LNCAP (cell line): ENCODE data around the gene NOL8.
A peak's percentile ranks its signal among the peaks of the same experiment; 100 is the strongest.

Experiments
- TF ChIP-seq, protein P1 (sequence below): fragments of 450-650 bp; IDR thresholded peaks from 2 replicates; pipeline ENCODE4 v1.5.1; 2017; ENCODE audit warnings: mild to moderate bottlenecking

The NOL8 gene

DNA sequence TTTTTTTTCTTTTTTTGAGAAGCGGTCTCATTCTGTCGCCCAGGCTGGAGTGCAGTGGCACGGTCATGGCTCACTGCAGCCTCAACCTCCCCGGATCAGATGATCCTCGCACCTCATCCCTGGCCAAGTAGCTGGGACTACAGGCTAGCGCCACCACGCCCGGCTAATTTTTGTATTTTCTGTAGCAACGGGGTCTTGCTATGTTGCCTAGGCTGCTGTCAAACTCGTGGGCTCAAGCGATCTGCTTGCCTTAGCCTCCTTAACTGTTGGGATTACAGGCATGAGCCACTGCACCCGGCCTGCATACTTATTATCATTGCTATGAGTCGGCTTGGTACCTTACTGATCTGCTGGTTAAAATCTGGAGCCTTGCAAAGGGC lies 30.9 kb downstream of the NOL8 start:
- TF ChIP-seq, protein P1, sequence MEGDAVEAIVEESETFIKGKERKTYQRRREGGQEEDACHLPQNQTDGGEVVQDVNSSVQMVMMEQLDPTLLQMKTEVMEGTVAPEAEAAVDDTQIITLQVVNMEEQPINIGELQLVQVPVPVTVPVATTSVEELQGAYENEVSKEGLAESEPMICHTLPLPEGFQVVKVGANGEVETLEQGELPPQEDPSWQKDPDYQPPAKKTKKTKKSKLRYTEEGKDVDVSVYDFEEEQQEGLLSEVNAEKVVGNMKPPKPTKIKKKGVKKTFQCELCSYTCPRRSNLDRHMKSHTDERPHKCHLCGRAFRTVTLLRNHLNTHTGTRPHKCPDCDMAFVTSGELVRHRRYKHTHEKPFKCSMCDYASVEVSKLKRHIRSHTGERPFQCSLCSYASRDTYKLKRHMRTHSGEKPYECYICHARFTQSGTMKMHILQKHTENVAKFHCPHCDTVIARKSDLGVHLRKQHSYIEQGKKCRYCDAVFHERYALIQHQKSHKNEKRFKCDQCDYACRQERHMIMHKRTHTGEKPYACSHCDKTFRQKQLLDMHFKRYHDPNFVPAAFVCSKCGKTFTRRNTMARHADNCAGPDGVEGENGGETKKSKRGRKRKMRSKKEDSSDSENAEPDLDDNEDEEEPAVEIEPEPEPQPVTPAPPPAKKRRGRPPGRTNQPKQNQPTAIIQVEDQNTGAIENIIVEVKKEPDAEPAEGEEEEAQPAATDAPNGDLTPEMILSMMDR = no peak

DNA sequence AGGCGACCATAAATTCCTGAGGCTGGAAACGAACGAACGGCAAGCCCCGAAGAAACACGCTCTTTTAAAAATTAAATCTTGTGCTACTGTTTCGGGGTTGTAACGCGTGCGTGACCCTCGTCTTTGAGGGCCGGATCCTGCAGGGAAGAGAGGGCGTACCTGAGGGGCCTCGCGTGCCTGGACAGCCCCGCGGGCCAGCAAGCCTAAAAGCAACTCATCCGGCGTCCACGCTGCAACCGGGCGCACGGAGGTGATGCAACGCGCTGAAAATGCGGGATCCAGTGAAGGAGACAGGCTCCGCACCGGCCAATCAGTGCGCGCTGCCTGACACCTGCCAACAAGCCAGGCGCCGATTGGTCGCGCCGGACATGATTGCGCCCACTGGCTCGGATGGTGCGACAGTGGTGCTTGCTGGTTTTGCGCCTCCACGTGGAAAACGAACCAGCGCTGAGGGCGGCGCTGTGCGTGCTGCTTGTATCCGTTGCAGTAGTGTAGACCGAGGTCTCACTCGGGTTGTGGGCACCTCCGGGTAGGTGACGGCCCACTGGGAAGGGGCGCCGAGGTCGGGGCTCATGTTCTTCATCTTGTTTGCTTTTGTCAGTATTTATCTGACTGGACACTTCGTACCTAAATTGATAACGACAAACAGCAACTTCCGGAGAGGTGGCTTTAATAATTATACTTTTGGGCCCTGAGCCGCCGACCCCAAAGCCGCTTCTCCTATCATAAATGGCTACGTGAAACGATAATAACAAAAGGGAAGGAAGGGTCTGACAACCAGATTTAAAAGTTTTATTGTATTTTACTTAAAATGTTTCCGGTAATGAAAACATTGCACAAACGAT lies 31.5 kb downstream of the NOL8 start, which contains the start of gene IARS1:
Gene IARS1 (minus strand): TSS at position 246 of the 845 bp plus-strand sequence. CDS start 4,278 bp downstream, outside the sequence.
- TF ChIP-seq, protein P1 = peak; percentile 48; the same call in 1 of the 2 replicates

DNA sequence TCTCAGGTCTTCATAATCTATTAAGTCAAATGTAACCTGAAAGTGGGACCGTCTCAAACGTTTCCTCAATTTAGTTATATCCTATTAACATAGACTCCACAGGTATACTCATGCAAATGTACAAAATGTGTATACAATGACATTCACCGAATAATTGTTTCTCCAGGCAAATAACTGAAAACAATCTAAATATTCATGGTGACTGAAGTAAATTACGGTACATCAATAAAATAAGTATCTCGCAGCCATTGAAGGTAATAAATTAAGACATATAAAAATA lies 32.1 kb downstream of the NOL8 start:
- TF ChIP-seq, protein P1 = no peak

DNA sequence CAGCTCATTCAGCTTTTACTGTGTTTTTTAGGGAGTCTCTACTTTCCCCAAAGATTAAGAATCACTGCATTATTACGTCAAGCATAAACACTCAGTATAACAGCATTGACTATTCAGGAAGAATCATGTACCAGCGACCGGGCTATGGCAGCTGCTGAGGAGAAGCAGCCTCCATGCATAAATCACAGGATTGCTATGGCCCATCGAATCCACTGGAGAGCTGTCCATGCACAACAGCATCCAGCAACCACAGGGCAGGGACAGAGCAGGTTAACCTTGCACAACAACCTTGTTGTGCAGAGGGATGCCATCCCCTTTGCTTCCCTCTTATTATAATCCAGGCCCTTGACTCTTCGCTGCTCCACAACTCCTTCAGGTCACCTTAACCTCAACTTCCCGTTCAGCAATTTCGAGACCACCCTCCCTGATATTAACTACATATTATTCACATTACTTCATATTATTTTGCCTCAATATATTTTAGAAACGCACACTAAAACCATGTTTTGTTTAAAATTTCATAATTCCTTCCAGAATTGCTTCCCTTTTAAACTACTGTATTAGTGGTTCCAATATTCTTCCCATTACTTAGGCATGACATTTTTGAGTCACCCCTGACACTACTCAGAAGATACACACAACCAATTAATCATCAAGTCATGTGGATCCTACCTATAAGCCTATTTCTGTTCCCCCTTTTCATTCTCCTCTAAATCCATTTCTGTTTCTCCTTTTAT lies 32.6 kb downstream of the NOL8 start:
- TF ChIP-seq, protein P1 = no peak

DNA sequence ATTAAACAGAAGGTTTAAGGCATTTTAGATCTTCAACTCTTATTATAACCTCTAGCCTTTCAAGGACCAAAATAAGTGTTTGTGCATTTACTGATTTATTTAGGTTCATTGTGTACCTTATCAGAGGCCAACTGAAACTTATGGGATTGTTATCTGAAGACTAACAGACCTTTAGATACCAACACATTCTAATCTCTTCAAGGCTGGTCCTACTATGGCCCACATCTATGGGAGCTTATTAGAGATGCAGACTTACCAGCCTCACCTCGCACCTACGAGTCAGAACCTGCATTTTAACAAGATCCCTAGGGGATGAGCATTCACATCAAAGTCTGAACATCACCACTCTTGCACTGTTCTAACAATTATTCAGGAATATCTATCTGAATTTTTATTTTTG lies 33.6 kb downstream of the NOL8 start:
- TF ChIP-seq, protein P1 = no peak

DNA sequence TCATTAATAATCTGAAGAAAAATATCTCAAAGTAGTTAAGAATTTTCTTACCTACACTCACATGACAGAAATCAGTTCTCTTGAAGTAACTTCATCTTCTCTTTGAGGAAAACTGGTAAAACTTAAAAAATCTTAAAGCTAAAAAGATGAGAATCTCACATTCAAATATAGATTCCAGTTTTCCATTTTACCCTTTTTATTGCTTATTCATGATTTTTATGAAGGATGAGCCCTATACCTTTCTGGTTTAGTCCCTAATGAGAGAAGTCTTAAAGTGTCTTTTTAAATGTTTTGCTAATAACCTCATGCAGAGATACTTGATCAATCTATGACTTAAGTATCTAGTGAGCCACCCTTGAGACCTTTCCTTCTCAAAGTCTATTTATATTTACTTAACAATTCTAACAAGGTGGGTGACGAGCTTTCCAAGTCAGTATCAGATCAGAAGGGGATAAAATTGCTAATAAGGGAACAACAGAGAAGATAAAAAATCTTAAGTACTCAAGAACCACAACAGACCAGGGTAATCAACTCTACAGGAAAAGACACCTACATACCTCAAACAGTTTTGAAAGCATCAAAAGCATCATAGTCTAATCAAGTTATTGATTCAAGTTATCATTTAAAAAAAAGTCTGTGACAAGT lies 34.2 kb downstream of the NOL8 start:
- TF ChIP-seq, protein P1 = no peak

DNA sequence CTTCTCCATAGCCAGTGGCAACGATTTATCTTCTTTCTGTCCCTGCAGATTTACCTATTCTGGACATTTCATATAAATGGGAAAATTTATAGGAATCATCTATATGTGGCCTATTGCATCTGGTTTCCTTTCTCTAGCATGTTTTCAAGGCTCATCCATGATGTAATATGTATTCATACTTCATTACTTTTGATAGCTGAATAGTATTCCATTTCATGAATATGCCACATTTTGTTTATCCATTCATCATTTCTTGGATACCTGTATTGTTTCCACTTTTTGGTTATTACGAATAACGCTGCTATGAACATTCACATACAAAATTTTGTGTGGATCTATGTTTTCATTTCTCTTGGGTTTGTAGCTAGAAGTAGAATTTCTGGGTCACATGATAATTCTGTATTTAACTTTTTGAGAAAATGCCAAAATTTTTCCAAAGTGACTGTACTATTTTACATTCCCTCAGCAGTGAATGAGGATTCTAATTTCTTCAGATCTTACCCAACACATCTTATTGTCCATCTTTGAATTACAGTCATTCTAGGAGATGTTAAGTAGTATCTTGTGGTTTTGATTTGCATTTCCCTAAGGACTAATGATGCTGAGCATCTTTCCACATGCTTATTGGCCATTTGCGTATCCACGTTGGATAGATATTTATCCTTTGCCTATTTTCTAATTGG lies 35.3 kb downstream of the NOL8 start:
- TF ChIP-seq, protein P1 = no peak
